Activated CD4-positive, alpha-beta T cell treated with anti-CD3 and anti-CD28 coated beads for 4 hours (primary cell): ENCODE results near the gene GALT.
"Not testable (repeated sequence)": the region's sequence is repeated elsewhere in the genome, so short reads cannot be mapped to it uniquely, and the experiment has no call there.

Experiments used
- DNase-seq, 2 donors: peaks; one replicate each; pipeline ENCODE4 v3.0.0-alpha.2; 2020

Gene GALT

DNA sequence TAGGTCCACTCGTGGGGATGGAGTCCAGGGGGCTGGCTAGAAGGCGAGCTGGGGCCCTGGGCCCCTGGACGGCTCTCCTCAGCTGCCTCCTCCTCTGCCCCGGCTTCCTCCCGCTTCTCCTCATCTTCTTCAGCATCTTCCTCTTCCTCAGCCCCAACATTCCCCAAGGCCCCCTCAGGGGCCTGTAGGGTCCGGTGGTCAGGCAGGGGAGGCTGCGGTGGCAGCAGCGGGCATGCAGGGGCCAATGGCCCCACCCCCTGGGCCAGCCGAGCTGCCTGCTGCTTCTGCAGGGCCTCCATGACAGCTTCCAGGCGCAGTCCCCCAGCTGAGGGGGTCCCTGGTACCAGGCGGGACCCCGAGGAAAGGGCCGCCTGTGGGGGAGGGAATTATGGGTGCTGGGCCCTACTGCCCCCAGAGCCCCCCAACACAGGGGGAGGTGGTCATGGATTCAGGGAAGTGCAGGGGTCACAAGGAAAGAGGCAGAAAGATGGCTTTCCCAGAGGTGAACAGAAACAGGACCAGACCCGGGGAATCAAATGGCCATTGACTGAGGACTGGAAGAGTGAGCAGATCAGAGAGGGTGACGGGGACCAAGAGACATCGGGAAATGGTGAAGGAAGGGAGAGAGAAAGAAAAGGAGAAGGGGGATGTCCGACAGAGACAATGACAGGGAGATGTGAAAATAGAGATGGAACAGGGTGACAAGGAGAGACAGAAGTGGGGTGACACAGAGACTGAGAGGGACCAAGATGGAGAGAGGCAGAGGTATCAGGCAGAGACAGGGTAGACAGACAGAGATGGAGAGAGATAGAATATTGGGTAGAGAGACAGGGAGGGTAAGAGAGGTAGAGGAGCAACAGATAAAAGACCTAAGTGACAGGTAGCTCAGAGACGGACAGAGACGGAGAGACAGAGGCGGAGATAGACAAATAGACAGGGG, 18.5 kb upstream of the GALT start:
- DNase-seq = no peak

GRCh38 chr9:34628656-34629490, 17.6 kb upstream of the GALT start, which contains the start of gene ARID3C:
Gene ARID3C (minus strand): TSS chr9:34629066. CDS start chr9:34628014, 1,052 bp downstream.
- DNase-seq = peak; percentile 40 to 49

GRCh38 chr9:34629491-34629808, 17.0 kb upstream of the GALT start:
- no peak for DNase-seq

DNA sequence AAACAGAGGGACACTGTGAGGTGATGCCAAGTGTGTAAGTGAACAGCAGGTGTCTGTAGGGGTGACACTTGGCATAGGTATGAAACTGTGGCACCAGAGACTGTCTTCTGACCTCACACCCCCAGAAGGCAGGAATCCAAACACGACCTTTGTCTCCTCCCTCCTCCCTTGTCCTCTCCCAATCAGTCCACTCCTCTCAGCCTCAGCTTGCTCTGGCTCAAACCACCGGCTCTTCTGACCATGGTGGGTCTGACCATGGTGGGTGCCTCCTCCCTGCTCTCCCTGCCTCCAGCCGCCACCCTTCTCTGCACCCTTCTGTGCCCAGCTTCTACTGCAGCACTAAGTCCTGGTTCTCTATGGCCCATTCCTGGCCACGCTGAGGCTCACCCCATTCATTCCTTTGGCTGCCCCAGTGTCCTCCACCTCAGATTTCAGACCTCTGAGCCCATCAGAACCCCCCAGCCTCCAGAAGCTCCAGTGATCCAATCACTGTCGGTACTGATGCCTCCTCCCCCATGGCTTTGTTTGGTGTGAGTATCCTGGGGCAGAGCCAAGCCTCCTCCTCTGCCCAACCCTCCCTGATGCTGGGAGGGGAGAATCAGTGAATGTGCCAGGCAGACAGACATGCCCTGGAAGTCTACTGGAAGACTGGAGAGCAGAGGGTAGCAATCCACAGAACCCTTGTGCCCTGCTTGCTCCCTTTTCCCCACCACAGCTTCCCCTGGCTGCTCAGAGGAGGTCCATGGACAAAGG, 15.9 kb upstream of the GALT start:
- no peak for DNase-seq

GRCh38 chr9:34633166-34633565, 13.3 kb upstream of the GALT start:
- DNase-seq = no peak

- peak; percentile 74 to 79 for DNase-seq
Measured at GRCh38 chr9:34633851-34634550, 12.5 kb upstream of the GALT start.

DNA sequence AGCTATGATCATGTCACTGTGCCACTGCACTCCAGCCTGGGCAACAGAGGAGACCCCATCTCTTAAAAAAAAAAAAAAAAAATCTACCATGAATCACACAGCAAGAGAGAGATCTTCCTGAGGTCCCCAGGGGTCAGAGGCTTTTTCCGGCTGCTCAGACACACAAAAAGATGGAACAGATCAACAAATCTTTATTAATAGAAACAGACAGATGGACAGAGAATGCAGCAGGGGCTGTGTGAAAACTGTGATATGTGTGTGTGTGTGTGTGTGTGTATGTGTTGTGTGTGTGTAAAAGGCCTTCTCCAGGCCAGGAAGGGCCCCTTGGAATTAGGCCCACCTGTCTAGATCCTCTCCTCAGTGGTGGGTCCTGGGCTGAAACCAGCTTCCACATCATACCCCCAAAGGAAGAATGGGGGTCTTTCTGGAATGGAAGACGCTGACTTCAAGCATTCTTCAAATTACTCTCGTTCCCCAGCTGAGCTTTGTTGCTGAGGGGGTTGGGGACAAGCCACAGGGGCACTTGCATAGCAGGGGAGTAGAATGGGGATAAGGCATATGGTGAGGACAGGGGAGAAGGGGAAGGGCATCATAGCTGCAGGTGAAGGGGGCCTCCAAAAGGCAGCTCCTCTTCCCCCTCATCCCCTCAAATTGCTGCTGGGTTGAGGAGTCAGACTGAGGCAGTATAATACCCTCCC, 11.8 kb upstream of the GALT start:
- no peak for DNase-seq

DNA sequence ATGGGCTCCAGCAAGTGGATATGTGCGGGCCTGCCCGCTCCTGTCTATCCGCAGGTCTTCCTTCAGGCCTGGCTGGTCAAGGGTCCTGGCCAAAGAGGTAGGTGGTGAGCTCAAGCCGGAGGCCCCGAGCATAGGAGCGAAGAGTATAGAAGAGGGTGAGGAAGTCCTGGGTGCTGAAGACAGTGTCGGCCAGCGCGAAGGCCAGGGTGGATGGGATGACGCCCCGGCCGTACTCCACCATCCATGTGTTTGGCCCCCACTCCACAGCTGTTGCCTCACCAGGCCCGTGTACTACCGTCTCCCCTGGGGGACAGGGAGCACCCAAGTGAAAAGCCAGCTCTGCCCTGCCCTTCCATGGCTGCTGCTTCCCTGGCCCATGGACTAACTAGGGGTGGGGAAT, 10.9 kb upstream of the GALT start:
- no peak for DNase-seq

DNA sequence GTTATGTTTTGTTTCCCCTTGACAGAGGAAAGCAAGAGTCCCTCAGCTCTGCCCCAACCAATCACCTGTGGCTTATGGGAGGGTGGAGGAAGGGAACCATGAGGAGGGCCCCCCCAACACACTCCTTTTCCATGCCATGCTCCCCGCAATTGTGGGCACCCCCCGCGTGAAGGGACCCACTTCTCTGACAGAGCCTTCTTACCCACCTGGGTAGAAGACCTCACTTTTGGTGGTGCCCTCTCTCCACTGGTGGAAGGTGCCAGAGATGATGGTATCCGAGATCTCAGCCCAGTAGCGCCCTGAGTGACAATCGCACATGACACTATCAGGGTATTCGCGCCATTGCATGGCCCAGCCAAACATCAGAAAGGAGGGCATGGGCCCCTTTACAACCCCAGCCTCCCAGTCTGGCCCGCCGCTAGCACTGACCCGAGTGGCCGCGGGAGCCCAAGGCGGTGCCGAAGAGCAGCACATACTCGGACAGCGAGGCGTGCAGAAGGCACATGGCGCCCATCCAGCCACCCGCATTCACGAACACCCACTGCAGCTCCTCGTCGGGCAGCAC, 9.6 kb upstream of the GALT start:
- peak in 1 of 2 donors; percentile 49 for DNase-seq

DNA sequence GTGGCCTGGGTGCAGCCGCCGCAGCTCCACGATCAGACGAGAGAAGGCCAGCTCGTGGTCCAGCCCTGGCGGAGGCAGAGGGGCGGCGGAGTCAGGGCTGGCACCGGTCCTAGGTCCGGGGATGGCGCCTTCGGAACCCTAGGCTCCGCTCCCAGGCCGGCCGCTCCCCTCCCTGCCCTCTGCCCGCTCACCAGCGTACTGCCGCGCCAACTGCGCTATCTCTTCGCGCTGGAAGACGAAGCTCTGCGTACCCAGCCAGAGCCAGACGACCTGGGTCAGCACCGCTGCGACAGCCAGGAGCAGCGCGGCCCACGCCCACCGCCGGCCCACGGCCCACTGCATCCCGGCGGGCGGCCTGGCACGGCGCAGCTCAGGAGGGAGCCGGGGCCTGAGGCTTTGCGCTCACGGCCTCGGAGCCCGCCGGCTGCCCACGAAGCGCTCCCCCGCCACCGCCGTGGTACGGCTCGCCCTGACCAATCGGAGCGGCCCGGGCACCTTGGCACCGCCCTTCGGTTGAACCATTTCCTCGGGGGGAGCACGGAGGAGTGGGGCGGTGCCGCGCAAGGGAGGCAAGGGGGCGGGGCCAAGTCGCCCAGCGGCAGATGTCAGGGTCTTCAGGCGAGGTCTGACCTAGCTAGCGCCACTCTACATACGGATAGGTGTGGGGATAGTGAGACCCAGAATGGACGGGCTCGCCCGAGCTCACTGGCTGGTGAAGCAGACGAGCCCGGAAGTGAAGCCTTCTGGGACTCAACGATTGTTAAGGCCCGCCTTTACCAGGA, 8.9 kb upstream of the GALT start, which contains the start of gene SIGMAR1:
Gene SIGMAR1 (minus strand): TSS at position 432 of the 782 bp plus-strand sequence. CDS start 90 bp downstream, at position 342.
- DNase-seq = peak; percentile 94

DNA sequence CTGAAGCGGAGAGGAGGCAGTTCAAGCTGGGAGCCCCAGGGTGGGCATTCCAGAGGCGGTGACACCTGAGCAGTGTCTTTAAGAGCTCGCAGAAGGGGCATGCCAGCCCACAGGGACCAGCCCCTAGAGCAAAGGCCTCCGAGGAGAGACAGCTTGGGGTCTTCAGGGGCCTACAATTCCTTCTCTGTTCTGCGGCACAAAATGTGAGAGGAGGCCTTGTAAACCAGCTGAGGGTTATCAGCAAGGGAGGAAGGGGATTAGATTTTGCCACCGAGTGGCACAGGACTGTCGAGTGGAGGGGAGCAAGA, 8.4 kb upstream of the GALT start:
- peak in 1 of 2 donors; percentile 28 for DNase-seq

- not testable (repeated sequence) for DNase-seq
Measured at GRCh38 chr9:34639322-34639721, 7.2 kb upstream of the GALT start.

DNA sequence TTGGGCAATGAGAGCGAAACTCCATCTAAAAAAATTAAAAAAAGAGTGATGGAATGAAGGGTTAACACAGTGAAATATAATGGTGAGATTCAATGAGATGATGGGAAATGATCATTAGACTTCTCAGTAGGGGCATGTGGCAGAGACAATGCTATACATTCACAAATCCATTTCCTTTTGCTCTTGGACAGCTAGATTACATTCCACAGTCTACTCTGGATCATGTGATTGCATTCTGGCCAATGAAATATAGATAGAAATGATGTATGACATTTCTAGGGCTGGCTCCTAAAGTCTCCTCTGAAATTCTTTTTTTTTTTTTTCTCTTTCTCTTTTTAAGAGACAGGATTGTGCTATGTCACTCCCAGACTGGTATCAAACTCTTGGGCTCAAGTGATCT, 3.8 kb upstream of the GALT start:
- DNase-seq = no peak

DNA sequence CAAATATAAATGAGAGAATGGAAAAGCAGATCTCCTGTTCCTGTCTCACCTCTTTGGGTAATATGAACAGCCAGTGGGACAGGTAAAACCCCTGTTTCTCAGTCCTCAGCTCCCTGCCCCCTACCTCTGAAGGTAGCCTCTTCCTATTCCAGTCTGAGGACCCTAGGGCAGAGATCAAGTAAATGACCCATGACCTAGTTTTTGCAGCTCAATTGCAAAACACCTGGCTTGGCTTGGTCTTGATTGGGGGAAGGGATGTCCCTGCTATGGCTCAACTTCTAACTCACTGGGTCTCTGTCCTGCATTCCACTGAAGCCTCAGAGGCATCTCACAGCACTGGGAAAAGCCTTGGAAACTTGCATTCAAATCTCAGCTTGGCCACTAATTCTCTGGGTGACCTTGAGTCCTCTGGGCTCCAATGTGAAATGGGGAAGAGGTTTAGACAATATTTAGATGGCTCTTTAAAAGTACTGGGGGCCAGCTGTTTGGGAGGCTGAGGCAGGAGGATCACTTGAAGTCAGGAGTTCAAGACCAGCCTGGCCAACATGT, 1.6 kb upstream of the GALT start:
- no peak for DNase-seq

- DNase-seq = no peak
Measured at GRCh38 chr9:34647084-34647403, 569 bp downstream of the GALT start.

DNA sequence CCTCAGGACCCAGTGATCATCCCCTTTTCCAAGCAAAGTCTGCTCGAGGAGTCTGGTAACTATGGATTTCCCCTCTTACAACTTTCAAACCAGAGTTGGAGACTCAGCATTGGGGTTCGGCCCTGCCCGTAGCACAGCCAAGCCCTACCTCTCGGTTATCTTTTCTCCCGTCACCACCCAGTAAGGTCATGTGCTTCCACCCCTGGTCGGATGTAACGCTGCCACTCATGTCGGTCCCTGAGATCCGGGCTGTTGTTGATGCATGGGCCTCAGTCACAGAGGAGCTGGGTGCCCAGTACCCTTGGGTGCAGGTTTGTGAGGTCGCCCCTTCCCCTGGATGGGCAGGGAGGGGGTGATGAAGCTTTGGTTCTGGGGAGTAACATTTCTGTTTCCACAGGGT, 1.2 kb downstream of the GALT start:
- DNase-seq = no peak

DNA sequence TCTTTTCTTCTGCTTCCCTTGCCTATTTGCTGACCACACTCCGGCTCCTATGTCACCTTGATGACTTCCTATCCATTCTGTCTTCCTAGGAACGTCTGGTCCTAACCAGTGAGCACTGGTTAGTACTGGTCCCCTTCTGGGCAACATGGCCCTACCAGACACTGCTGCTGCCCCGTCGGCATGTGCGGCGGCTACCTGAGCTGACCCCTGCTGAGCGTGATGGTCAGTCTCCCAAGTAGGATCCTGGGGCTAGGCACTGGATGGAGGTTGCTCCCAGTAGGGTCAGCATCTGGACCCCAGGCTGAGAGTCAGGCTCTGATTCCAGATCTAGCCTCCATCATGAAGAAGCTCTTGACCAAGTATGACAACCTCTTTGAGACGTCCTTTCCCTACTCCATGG, 2.2 kb downstream of the GALT start:
- no peak for DNase-seq

DNA sequence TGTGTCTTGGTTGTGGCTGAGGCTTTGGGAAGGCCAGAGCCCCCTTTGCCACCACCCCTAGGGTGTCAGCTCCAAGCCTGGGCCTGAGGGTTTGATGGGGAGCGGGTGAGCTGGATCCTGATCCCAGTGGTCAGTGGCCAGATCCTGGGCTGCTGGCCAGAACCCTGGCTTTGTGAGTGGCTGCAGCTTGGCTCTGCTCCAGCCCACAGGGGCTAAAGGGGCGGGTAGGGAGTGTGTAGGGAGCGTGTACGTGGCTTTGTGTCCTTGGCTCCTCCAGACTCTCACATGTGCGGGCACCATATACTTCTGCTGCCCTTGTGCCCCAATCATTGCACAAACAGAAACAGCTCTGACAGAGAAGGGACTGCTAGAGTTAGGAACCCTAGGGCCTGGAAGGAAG, 4.3 kb downstream of the GALT start:
- DNase-seq = no peak

- DNase-seq = no peak
Measured at GRCh38 chr9:34651321-34651720, 4.8 kb downstream of the GALT start.

DNA sequence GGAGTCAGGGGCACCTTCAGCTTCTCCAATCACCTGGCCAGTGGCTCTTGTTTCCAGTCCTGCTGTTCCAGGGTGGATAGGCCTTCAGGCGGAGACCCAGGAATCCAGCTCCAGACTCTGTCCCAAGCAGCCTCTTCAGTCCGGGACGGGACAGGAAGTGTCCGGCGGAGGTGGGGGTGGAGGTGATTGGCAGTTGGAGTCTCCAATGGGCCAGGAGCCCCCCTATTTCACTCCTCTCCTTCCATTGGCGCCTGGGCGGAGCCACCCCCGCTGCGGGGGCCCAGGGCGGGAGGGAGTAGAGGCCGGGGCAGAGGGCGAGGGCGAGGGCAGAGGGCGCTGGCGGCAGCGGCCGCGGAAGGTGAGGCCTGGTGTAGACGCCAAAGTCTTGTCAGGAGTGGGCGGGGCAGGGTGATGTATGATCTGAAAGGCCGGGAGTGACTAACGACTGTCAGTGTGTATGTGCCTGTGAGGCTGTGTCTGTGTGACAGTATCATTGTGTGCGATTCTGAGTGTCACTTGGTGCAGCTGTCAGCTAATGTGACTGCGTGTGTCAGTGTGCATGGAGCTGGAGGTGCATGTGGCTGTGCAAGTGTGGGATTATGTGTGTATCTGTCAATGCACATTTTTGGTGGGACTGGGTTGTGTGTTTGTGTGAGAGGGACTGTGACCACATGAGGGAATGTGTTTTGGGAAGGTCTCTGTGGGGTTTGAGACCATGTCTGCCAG, 5.6 kb downstream of the GALT start, which contains the start of gene IL11RA:
Gene IL11RA (plus strand): TSS at position 310 of the 726 bp plus-strand sequence. CDS start 3,033 bp downstream, outside the sequence.
- peak; percentile 55 to 60 for DNase-seq
